Skeletal muscle tissue (tissue), 4 donors: ENCODE measurements around the gene LOXHD1. TPM values are rescaled to one million over a fixed set of nuclear protein-coding genes. Genes with fewer than 3 reads are reported as not detected.

Experiments
- H3K27ac ChIP-seq: one replicate; pipeline ENCODE4 v1.7.0; 2013; ENCODE audit warnings: mild to moderate bottlenecking, low read depth, low read length, inconsistent platforms
- H3K27me3 ChIP-seq, 3 donors: one replicate each; pipeline ENCODE4 v1.7.0; 2013; ENCODE audit warnings: low read length in 3 of 3; ENCODE audit not compliant: control insufficient read depth in 3 of 3, insufficient read depth in 3 of 3
- H3K36me3 ChIP-seq, 3 donors: one replicate each; pipeline ENCODE4 v1.7.0; 2013; ENCODE audit warnings: low read length in 3 of 3; ENCODE audit not compliant: control insufficient read depth in 3 of 3, insufficient read depth in 3 of 3
- H3K4me1 ChIP-seq, 3 donors: one replicate each; pipeline ENCODE4 v1.7.0; 2013; ENCODE audit warnings: low read length in 3 of 3, mild to moderate bottlenecking in 3 of 3; ENCODE audit not compliant: control insufficient read depth in 3 of 3, insufficient read depth in 3 of 3
- H3K4me3 ChIP-seq, 3 donors: one replicate each; pipeline ENCODE4 v1.7.0; 2013; ENCODE audit warnings: low read length in 3 of 3
- H3K9ac ChIP-seq, 3 donors: one replicate each; pipeline ENCODE4 v1.7.0; 2013; ENCODE audit warnings: low read length in 3 of 3, mild to moderate bottlenecking in 3 of 3, moderate library complexity in 2 of 3, low read depth in 1 of 3
- H3K9me3 ChIP-seq, 3 donors: one replicate each; pipeline ENCODE4 v1.7.0; 2013; ENCODE audit warnings: low read length in 3 of 3; ENCODE audit not compliant: control insufficient read depth in 3 of 3
- total RNA-seq: library from RNA; depleted of rRNA; stranded (reverse); fragments of >200 nt; gene quantifications from one replicate; pipeline ENCODE4 v1.2.3, GENCODE V29; 2014
- donor health status: Osteomylitis.

Gene LOXHD1
- total RNA-seq, 1 donor from 2014 or later, result 1.6 TPM

GRCh38 chr18:46556590-46557206, 100.3 kb downstream of the LOXHD1 start:
- H3K4me3 ChIP-seq, result no peak overlapping the region
- H3K27ac ChIP-seq, result no peak overlapping the region
- no peaks in the 10 kb centered on the region for H3K9me3 ChIP-seq
- H3K27me3 ChIP-seq, result peaks cover 0 to 4% (median under 1%) of the 10 kb centered on the region in 3 donors
- H3K9ac ChIP-seq, result no peak overlapping the region
- H3K36me3 ChIP-seq, result no peaks in the 10 kb centered on the region
- no peaks in the 10 kb centered on the region for H3K4me1 ChIP-seq

- no peaks in the 10 kb centered on the region for H3K4me1 ChIP-seq
- no peak overlapping the region for H3K4me3 ChIP-seq
- H3K27me3 ChIP-seq, result no peaks in the 10 kb centered on the region
- no peaks in the 10 kb centered on the region for H3K36me3 ChIP-seq
- no peak overlapping the region for H3K9ac ChIP-seq
- H3K27ac ChIP-seq, result no peak overlapping the region
- H3K9me3 ChIP-seq, result no peaks in the 10 kb centered on the region
Measured at GRCh38 chr18:46555724-46556123, 101.3 kb downstream of the LOXHD1 start.

- Histone ChIP-seq H3K27me3 (no peaks in the 10 kb centered on the region), H3K4me3 (no peak overlapping the region), H3K9ac (no peak overlapping the region), H3K4me1 (no peaks in the 10 kb centered on the region), H3K27ac (no peak overlapping the region), H3K36me3 (no peaks in the 10 kb centered on the region), H3K9me3 (no peaks in the 10 kb centered on the region)
Measured at GRCh38 chr18:46555213-46555612, 101.8 kb downstream of the LOXHD1 start.

- H3K27ac ChIP-seq, result no peak overlapping the region
- no peaks in the 10 kb centered on the region for H3K9me3 ChIP-seq
- no peak overlapping the region for H3K9ac ChIP-seq
- H3K4me3 ChIP-seq, result no peak overlapping the region
- no peaks in the 10 kb centered on the region for H3K4me1 ChIP-seq
- H3K36me3 ChIP-seq, result no peaks in the 10 kb centered on the region
- H3K27me3 ChIP-seq, result no peaks in the 10 kb centered on the region
Measured at GRCh38 chr18:46554406-46555080, 102.5 kb downstream of the LOXHD1 start.

GRCh38 chr18:46550609-46551008, 106.4 kb downstream of the LOXHD1 start:
- Histone ChIP-seq H3K27ac (no peak overlapping the region), H3K4me1 (no peaks in the 10 kb centered on the region), H3K27me3 (peaks cover 0 to 2% (median 0%) of the 10 kb centered on the region in 3 donors), H3K9me3 (no peaks in the 10 kb centered on the region), H3K9ac (no peak overlapping the region), H3K4me3 (no peak overlapping the region), H3K36me3 (no peaks in the 10 kb centered on the region)

- Histone ChIP-seq H3K27ac (no peak overlapping the region), H3K9me3 (no peaks in the 10 kb centered on the region), H3K9ac (no peak overlapping the region), H3K4me1 (no peaks in the 10 kb centered on the region), H3K36me3 (no peaks in the 10 kb centered on the region), H3K27me3 (peaks cover 0 to 2% (median 0%) of the 10 kb centered on the region in 3 donors), H3K4me3 (no peak overlapping the region)
Measured at GRCh38 chr18:46547520-46547919, 109.5 kb downstream of the LOXHD1 start.

GRCh38 chr18:46546111-46546640, 110.8 kb downstream of the LOXHD1 start:
- Histone ChIP-seq H3K4me1 (no peaks in the 10 kb centered on the region), H3K27me3 (peaks cover 0 to 2% (median 0%) of the 10 kb centered on the region in 3 donors), H3K9ac (no peak overlapping the region), H3K27ac (no peak overlapping the region), H3K9me3 (no peaks in the 10 kb centered on the region), H3K36me3 (no peaks in the 10 kb centered on the region), H3K4me3 (no peak overlapping the region)

- Histone ChIP-seq H3K27me3 (peaks cover 0 to 2% (median 0%) of the 10 kb centered on the region in 3 donors), H3K4me3 (no peak overlapping the region), H3K4me1 (no peaks in the 10 kb centered on the region), H3K27ac (no peak overlapping the region), H3K9me3 (no peaks in the 10 kb centered on the region), H3K9ac (no peak overlapping the region), H3K36me3 (no peaks in the 10 kb centered on the region)
Measured at GRCh38 chr18:46542545-46542944, 114.5 kb downstream of the LOXHD1 start.

- Histone ChIP-seq H3K27ac (no peak overlapping the region), H3K4me3 (no peak overlapping the region), H3K4me1 (no peaks in the 10 kb centered on the region), H3K9me3 (no peaks in the 10 kb centered on the region), H3K36me3 (no peaks in the 10 kb centered on the region), H3K27me3 (no peaks in the 10 kb centered on the region), H3K9ac (no peak overlapping the region)
Measured at GRCh38 chr18:46541626-46542189, 115.3 kb downstream of the LOXHD1 start.

GRCh38 chr18:46538376-46538775, 118.6 kb downstream of the LOXHD1 start:
- Histone ChIP-seq H3K36me3 (no peaks in the 10 kb centered on the region), H3K27ac (no peak overlapping the region), H3K4me1 (no peaks in the 10 kb centered on the region), H3K9me3 (no peaks in the 10 kb centered on the region), H3K9ac (no peak overlapping the region), H3K27me3 (no peaks in the 10 kb centered on the region), H3K4me3 (no peak overlapping the region)
